ENCODE measurements around the gene DPM3.

The DPM3 gene

DNA sequence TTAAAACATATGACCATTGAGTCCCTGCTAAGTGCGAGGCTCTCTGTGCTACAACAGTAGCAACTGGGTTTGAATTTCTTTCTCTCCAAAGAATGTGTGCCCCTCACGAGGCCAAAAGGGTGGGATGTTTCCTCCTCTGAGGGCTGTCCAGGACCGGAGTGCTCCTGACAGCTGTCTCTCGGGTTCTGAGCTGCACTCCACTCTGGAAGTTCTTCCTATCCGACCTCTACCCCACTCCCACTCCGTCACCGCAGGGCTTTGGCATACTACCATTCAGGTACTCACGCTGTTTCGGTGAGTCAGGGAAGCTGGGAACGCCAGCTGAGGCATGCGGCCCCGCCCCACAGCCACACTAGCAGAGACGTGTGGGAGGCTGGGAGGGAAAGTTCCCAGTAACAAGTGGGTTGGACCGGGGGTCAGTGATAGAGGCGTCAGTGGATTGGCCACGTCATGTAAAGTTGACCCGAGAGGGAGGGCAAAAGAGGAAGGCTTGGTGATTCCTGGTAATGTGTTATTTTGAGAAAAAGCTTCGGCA is 5.4 kb downstream of the DPM3 start (continued):
- TF ChIP-seq ZNF426 (tag by site-specific recombination; IDR thresholded peaks at IDR 0.05) (no peak), ZNF354C (tag by site-specific recombination; IDR thresholded peaks at IDR 0.05; ENCODE audit: borderline replicate concordance, low read depth) (no peak), ZNF629 (tag by site-specific recombination; IDR thresholded peaks at IDR 0.05) (peak; percentile 78), ZNF776 (tag by site-specific recombination; IDR thresholded peaks at IDR 0.05; ENCODE audit: borderline replicate concordance) (no peak), ZNF140 (tag by site-specific recombination; IDR thresholded peaks at IDR 0.05) (no peak), ZFHX2 (tag by site-specific recombination; conservative IDR thresholded peaks at IDR 0.05) (peak; percentile 93)
- TF ChIP-seq, protein P1, sequence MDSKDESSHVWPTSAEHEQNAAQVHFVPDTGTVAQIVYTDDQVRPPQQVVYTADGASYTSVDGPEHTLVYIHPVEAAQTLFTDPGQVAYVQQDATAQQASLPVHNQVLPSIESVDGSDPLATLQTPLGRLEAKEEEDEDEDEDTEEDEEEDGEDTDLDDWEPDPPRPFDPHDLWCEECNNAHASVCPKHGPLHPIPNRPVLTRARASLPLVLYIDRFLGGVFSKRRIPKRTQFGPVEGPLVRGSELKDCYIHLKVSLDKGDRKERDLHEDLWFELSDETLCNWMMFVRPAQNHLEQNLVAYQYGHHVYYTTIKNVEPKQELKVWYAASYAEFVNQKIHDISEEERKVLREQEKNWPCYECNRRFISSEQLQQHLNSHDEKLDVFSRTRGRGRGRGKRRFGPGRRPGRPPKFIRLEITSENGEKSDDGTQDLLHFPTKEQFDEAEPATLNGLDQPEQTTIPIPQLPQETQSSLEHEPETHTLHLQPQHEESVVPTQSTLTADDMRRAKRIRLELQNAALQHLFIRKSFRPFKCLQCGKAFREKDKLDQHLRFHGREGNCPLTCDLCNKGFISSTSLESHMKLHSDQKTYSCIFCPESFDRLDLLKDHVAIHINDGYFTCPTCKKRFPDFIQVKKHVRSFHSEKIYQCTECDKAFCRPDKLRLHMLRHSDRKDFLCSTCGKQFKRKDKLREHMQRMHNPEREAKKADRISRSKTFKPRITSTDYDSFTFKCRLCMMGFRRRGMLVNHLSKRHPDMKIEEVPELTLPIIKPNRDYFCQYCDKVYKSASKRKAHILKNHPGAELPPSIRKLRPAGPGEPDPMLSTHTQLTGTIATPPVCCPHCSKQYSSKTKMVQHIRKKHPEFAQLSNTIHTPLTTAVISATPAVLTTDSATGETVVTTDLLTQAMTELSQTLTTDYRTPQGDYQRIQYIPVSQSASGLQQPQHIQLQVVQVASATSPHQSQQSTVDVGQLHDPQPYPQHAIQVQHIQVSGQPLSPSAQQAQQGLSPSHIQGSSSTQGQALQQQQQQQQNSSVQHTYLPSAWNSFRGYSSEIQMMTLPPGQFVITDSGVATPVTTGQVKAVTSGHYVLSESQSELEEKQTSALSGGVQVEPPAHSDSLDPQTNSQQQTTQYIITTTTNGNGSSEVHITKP (tag by site-specific recombination; IDR thresholded peaks at IDR 0.05) = peak; percentile 70; the same call in 1 of the 2 replicates
- TF ChIP-seq, protein P2, sequence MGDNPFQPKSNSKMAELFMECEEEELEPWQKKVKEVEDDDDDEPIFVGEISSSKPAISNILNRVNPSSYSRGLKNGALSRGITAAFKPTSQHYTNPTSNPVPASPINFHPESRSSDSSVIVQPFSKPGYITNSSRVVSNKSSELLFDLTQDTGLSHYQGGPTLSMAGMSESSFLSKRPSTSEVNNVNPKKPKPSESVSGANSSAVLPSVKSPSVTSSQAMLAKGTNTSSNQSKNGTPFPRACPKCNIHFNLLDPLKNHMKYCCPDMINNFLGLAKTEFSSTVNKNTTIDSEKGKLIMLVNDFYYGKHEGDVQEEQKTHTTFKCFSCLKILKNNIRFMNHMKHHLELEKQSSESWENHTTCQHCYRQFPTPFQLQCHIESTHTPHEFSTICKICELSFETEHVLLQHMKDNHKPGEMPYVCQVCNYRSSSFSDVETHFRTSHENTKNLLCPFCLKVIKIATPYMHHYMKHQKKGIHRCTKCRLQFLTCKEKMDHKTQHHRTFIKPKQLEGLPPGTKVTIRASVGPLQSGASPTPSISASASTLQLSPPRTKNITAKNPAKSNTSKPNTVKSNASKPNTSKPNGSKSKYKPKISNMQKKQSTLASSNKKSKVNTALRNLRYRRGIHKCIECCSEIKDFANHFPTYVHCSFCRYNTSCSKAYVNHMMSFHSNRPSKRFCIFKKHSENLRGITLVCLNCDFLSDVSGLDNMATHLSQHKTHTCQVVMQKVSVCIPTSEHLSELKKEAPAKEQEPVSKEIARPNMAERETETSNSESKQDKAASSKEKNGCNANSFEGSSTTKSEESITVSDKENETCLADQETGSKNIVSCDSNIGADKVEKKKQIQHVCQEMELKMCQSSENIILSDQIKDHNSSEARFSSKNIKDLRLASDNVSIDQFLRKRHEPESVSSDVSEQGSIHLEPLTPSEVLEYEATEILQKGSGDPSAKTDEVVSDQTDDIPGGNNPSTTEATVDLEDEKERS (tag by site-specific recombination; IDR thresholded peaks at IDR 0.05) = no peak

DNA sequence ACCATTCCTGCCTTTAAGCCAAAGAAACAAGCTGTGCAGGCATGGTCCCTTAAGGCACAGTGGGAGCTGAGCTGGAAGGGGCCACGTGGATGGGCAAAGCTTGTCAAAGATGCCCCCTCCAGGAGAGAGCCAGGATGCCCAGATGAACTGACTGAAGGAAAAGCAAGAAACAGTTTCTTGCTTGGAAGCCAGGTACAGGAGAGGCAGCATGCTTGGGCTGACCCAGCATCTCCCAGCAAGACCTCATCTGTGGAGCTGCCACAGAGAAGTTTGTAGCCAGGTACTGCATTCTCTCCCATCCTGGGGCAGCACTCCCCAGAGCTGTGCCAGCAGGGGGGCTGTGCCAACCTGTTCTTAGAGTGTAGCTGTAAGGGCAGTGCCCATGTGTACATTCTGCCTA is 6.0 kb downstream of the DPM3 start:
- Histone ChIP-seq H3K4me1 (ENCODE audit: control insufficient read depth, insufficient read depth, low read length) (peaks cover 8% of the 10 kb centered on the region), H3K9me3 (ENCODE audit: control insufficient read depth, insufficient read depth, low read depth, low read length) (no peaks in the 10 kb centered on the region), H3K27ac (ENCODE audit: extremely low read depth, low read depth, low read length) (no peak overlapping the region), H3K36me3 (ENCODE audit: control insufficient read depth in 2 of 2, insufficient read depth in 1 of 2, low read length in 2 of 2) (peaks cover 3 to 55% of the 10 kb centered on the region in 2 experiments; a peak in 2 of 3 replicates), H3K4me3 (ENCODE audit: low read depth, low read length) (no peak overlapping the region)
- CTCF ChIA-PET = interaction anchor here (1.0 to 8.1 kb wide), 7 partner anchors 10 to 49 kb away, joined by 3 to 54 read pairs (median 5); partner anchors contain the start of gene KRTCAP2
- POLR2A ChIA-PET = interaction anchor here (0.6 to 2.2 kb wide), 6 partner anchors 8 to 69 kb away, joined by 4 to 13 read pairs (median 4); partner anchors contain the start of genes KRTCAP2 and TRIM46
- TF ChIP-seq RBAK (tag by site-specific recombination; IDR thresholded peaks at IDR 0.05) (no peak), ZNF37A (tag by site-specific recombination; IDR thresholded peaks at IDR 0.05) (no peak), SP7 (tag by site-specific recombination; IDR thresholded peaks at IDR 0.05) (no peak), ZNF169 (tag by site-specific recombination; IDR thresholded peaks at IDR 0.05) (no peak), ZNF529 (tag by site-specific recombination; IDR thresholded peaks at IDR 0.05; ENCODE audit: insufficient replicate concordance) (no peak), KLF8 (tag by site-specific recombination; IDR thresholded peaks at IDR 0.05) (no peak), ZNF140 (tag by site-specific recombination; IDR thresholded peaks at IDR 0.05) (no peak), ZNF670 (tag by site-specific recombination; IDR thresholded peaks at IDR 0.05; ENCODE audit: low read depth) (no peak), KLF16 (tag by site-specific recombination; IDR thresholded peaks at IDR 0.05) (no peak), ZNF175 (tag by site-specific recombination; IDR thresholded peaks at IDR 0.05) (no peak)
- TF ChIP-seq, protein P3, sequence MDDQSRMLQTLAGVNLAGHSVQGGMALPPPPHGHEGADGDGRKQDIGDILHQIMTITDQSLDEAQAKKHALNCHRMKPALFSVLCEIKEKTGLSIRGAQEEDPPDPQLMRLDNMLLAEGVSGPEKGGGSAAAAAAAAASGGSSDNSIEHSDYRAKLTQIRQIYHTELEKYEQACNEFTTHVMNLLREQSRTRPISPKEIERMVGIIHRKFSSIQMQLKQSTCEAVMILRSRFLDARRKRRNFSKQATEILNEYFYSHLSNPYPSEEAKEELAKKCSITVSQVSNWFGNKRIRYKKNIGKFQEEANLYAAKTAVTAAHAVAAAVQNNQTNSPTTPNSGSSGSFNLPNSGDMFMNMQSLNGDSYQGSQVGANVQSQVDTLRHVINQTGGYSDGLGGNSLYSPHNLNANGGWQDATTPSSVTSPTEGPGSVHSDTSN (CRISPR knock-in tag; IDR thresholded peaks at IDR 0.05) = no peak
